Measurements from ENCODE around the gene MAP3K7.

Gene MAP3K7

DNA sequence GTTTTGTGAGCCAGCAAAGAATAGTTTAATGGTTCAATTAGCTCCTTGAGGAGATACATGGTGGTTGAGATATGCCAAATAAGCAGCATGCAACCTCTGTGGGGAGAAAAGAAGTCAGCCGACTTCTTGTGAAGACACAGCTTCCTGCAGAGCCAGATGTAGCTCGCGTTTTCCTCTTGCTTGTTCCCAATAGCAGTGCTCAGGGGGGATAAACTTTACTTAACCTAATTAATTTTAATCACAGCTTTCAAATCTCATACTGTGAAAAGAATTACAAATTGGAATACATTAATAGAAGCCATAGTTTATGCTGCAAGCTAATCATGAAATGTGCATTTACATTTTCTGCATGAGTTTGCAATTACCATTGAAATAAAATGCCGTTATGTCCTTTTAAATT lies 106.2 kb downstream of the MAP3K7 start:
- DNase-seq: no peak

DNA sequence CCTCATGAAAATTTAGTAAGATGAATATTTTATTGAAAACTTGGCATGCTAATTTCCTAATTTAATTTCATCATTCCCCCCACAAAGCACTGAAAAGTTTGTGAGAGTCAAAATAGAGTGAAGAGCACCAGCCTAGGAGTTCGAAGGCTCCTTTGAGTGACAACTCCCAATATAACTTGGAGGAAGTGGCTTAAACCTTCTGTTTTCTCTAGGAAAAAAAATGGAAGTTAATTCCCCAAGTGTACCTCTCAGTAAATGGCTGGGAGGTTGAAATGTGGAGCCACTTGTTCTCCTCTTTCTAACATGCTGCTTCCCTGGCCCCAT lies 107.3 kb downstream of the MAP3K7 start:
- DNase-seq: no peak

DNA sequence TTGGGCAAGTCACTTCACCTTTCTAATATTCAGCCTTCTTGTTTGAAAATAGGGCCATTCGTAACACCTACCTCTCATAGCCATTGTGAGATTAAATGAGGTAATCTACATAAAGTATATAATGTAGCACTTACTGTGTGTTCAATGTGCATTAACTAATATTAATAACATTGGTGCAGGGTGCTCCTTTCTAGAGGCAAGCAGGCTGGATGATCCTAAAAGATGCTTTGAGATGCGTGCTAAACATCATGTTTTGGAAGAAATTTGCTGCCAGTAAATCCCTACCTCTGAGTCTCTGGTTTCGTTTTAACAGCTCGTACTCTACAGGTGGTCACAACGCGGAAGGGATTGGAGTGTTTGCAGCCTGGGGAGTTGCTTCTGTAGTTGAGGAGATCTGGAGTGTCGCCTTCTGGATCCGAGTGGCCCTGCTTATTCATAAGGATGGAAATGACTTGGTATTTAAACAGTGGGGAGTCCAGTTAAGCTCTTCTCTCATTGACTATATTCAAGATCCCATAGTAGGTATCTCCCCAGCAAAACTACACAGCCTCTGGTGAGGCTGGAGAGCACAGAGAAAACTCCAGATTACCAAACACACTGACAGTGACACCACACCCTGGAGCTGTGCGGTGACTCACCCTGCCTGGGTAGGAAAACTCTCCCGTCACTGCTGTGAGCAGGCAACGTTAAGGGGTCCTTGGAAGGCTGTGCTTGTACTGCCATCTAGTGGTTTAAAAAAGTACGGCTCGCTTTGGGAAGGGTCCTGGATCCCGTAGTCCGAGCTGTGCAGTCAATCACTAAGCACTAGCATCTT lies 107.9 kb downstream of the MAP3K7 start:
- peak; percentile 65 for DNase-seq

DNA sequence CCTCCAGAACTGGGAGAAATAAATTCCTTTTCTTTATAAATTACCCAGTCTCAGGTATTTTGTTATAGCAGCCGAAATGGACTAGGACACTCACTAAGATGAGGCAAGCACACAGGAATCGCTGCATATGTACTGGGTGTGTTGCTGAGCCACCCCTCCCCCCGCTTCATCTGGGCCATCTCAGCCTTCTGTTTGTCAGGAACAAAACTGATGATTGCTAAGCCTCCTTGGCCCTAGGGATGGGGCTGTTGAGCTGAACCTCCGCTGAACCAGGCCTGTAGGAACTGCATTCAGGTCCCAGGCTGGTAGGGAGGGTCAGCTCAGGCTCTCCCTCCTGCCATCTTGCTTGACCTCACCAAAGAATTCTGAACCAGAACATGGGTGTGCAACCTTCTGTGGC lies 108.6 kb downstream of the MAP3K7 start:
- no peak for DNase-seq

DNA sequence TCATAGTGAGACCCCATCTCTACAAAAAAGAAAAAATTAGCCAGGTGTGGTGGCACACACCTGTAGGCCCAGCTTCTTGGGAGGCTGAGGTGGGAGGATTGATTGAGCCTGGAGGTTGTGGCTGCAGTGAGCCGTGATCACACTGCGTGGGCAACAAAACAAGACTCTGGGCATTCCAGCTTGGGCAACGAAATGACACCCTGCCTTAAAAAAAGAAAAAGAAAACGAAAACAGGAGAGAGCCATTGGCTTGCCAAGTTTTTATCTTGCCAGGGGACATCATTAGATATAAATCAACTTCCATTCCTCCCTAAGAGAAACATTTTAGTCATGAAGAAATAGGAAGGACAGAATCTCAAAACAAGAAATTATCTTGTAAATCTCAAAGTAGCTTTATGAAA lies 109.5 kb downstream of the MAP3K7 start:
- DNase-seq: no peak

DNA sequence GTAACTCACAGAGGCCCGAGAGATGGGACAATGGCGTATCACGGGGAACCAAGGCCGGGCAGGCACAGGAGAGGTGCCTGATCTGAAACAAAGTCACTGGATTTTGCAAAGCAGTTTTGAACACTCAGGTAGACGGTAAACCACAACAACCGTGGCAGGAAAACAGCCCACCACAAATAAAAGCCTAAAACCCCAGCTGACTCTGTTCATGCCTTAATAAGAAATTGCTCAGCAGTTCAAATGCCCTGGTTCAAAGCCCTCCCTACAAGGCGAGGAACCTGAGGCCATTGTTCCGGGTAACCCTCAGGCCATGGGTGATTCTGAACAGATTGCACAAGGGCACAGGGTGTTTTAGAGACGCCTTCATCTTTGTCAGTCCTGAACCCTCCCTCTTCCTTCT lies 114.2 kb downstream of the MAP3K7 start:
- no peak for DNase-seq

DNA sequence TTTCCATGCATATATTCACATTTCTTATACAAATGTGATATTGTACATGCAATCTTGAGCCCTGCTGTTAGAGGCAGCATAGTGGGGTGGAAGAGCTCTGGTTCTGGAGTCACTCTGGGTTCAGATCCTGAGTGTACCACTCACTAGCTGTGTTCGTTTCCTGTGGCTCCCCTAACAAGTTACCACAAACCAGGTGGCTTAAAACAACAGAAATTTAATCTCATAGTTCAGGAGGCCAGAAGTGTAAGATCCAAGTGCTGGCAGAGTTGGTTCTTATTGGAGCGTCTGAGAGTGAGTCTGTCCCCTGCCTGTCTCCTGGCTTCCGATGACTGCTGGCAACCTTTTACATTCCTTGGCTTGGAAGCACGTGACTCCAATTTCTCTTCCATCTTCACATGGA lies 115.6 kb downstream of the MAP3K7 start:
- no peak for DNase-seq

DNA sequence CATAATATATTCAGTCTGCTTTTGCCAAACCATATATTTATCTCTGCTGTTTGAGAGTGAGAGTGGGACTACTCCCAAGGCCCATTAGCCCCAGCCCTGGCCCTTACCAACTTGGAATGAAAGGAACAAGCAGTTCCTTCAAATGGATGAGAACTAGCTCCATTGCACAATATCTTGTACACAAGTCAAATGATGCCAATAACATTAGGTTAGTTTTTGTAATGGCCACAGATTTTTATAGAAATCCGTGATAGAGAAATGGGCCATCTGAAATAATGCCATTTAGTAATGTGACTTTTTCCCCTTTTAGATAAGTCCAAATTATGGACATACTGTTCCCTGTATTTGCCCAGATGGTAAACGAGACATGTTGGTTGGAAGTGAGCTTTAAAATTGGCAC lies 117.0 kb downstream of the MAP3K7 start:
- no peak for DNase-seq

DNA sequence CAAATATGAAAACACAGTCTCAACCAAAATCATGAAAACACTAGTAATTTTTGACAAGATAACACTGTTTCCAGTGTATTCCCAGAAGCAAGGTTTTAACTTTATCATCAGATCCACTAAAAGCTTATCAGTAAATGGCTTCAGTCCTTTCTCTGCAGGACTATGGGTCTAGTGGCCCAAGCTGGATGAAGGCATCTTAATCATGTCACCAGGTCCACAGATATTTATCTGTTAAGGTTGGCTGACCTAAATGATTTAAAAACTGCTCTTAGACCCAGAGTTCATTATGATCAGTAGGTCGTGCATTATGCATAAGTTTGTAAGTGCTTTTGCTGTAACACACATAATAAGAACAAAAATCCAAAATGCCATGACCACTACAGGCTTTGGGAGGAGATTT lies 118.0 kb downstream of the MAP3K7 start:
- no peak for DNase-seq

DNA sequence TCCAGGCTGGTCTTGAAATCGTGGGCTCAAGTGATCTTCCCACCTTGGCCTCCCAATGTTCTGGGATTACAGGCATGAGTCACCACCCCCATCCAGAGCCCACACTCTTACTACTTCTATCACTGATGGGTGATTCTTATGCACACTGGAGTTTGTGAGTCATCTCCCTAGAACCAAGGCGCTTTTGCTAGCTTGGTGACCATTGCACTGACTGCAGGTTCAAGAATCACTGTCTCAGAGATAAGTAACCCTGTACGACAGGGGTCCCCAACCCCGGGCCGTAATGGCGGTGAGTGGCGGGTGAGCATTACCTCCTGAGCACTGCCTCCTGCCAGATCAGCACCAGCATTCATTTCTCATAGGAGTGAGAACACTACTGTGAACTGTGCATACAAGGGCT lies 118.8 kb downstream of the MAP3K7 start:
- no peak for DNase-seq

DNA sequence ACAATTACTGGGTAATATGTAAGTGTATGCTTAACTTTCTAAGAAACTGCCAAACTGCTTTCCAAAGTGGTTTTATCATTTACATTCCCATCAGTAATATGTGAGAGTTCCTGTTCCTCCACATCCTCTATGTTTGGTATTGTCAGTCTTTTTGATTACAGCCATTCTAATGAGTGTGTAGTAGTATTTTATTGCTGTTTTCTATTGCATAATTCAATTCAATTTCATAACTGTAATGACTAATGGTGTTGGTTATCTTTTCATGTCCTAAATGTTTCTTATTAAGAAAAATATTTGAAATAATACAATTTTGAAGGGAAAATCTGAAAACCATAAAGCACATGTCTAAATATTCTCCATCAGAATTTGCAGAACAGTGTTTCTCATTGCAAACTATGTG lies 119.3 kb downstream of the MAP3K7 start:
- no peak for DNase-seq

DNA sequence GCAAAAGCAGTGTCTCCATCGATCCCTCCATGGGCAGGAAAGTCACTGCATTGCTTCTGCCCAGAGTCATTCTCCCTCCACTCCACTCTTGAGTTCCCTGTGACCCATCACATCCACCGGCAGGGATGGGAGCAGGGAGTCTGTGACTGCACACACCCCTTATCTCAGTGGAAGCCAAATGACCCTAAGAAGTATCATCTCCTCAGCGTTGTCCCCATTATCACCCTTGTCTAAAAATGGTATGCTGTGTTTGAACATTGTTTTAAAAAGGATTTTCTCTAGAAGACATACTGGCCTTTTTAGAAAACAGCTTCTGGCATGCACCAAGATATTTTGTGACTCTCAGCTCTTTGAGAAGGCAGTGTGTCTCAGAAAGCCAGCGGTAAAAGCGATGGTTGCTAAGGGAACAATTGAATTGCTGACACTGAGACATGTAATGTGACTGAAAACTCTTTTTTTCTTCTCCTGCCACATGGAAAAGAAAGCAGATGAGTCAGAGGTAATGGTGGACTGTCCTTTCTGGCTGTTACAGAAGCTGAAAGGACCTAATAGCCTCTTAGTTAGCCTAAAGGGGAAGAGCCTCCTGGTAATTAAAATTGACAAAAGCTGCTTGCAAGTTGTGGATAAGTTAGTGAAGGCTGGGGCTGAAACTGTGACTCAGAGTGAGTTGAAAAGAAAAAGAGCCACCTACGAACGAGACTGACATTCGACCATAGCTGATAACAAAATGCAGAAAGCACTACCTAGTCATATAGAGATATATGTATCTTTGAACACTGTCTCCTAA lies 120.5 kb downstream of the MAP3K7 start:
- DNase-seq: no peak

DNA sequence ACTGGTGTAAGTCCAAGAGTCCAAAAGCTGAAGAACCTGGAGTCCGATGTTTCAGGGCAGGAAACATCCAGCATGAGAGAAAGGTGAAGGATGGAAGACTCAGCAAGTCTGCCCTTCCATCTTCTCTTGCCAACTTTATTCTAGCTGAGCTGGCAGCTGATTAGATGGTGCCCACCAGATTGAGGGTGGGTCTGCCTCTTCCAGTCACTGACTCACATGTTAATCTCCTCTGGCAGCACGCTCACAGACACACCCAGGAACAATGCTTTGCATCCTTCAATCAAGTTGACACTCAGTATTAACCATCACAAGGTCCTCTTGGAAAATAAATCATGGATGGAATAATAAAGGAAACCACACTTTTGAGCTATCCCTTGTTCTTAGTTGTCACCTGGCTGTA lies 121.2 kb downstream of the MAP3K7 start:
- DNase-seq: no peak

DNA sequence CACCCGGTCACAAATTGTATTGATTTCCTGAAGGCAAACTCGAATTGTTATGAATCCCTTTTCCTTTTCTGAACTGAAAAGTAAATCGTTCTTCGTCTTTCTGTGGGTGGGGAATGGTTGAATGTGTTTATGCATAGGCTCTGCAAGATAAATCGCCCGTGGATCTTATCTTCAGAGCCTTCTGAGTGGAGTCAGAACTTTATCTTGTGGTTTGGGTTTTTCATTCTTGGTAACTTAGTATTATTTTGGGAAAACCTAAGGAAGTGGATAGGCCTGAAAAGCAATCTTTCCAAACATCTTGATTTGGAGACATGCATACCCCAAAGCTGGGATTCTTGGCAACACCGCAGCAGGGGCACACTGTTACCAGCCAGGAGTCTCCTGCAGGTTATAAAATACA lies 122.4 kb downstream of the MAP3K7 start:
- DNase-seq: no peak

DNA sequence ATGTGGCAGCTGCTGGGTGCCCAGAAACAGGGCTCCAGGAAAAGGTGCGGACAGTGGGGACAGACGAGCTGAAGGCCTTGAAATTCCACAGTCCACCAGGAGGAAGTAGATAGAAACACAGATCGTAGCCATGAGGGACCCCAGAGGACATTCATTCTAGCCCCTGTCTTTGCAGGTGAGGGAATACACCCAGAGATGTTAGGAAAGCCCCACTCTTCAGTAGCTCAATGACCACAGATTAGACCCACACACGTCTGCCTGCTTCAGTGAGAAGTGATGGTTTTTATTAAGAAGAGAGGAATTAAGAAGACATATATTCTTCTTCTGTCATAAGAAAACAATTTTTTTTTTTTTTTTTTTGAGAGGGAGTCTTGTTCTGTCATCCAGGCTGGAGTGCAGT lies 123.0 kb downstream of the MAP3K7 start:
- DNase-seq: no peak

Measured in NCI-H446 treated with DMSO at 0.1 percent for 48 hours (cell line).